Measurements from ENCODE around the gene ARHGEF12. TPM values are rescaled to one million over a fixed set of nuclear protein-coding genes. Genes with fewer than 3 reads are reported as not detected.

ARHGEF12 gene
- total RNA-seq, 2 experiments from 2014 or later, result 3.6 TPM

DNA sequence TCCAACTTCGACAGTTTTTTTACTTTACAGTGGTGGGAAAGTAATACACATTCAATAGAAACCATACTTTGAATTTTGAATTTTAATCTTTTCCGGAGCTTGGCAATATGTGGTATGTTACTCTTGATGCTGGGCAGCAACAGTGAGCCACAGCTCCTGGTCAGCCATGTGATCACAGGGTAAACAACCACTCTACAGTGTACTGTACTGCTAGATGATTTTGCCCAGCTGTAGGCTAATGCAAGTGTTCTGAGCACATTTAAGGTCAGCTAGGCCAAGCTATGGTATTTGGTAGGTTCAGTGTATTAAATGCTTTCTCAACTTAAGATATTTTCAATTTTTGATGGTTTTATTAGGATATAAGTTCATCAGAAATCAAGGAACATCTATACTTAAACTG, 126.6 kb downstream of the ARHGEF12 start:
- Mint-ChIP-seq H3K27ac (no peak overlapping the region), H3K9me3 (no peaks in the 10 kb centered on the region), H3K27me3 (no peaks in the 10 kb centered on the region), H3K36me3 (ENCODE audit: low read depth) (peaks cover 24% of the 10 kb centered on the region), H3K4me1 (ENCODE audit: low read depth) (no peaks in the 10 kb centered on the region), H3K4me3 (no peak overlapping the region)
- no peak for ATAC-seq (ENCODE audit: poor library complexity)
- no peaks in the 10 kb centered on the region for H3K9me3 ChIP-seq (ENCODE audit: control insufficient read depth in 1 of 2, insufficient read depth in 1 of 2, low read length in 2 of 2)
- H3K36me3 ChIP-seq (ENCODE audit: insufficient read depth, low read length), result no peaks in the 10 kb centered on the region
- no peak for DNase-seq
- ChIA-PET CTCF (interaction anchor here (0.7 kb wide), 3 partner anchors 24 to 62 kb away, joined by 3 to 4 read pairs (median 4); no protein-coding TSS in a partner anchor), POLR2A (no interaction called here)
- no peaks in the 10 kb centered on the region for H3K27me3 ChIP-seq (ENCODE audit: control insufficient read depth in 1 of 2, insufficient read depth in 2 of 2, low read length in 2 of 2)
- no peak overlapping the region for H3K4me3 ChIP-seq (ENCODE audit: low read length)
- TF ChIP-seq, protein P1, sequence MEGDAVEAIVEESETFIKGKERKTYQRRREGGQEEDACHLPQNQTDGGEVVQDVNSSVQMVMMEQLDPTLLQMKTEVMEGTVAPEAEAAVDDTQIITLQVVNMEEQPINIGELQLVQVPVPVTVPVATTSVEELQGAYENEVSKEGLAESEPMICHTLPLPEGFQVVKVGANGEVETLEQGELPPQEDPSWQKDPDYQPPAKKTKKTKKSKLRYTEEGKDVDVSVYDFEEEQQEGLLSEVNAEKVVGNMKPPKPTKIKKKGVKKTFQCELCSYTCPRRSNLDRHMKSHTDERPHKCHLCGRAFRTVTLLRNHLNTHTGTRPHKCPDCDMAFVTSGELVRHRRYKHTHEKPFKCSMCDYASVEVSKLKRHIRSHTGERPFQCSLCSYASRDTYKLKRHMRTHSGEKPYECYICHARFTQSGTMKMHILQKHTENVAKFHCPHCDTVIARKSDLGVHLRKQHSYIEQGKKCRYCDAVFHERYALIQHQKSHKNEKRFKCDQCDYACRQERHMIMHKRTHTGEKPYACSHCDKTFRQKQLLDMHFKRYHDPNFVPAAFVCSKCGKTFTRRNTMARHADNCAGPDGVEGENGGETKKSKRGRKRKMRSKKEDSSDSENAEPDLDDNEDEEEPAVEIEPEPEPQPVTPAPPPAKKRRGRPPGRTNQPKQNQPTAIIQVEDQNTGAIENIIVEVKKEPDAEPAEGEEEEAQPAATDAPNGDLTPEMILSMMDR (IDR thresholded peaks at IDR 0.05), result no peak
- H3K4me1 ChIP-seq (ENCODE audit: insufficient read depth, low read length), result no peaks in the 10 kb centered on the region
- intact Hi-C loops (cut with DNase I, micrococcal nuclease), result no loop called here
- no peak overlapping the region for H3K27ac ChIP-seq (ENCODE audit: low read depth in 1 of 2, low read length in 2 of 2)

GRCh38 chr11:120465921-120466534, 129.8 kb downstream of the ARHGEF12 start:
- TF ChIP-seq, protein P1 (IDR thresholded peaks at IDR 0.05), result no peak
- H3K9me3 ChIP-seq (ENCODE audit: control insufficient read depth in 1 of 2, insufficient read depth in 1 of 2, low read length in 2 of 2), result no peaks in the 10 kb centered on the region
- no peaks in the 10 kb centered on the region for H3K4me1 Mint-ChIP-seq (ENCODE audit: low read depth)
- H3K27me3 Mint-ChIP-seq, result no peaks in the 10 kb centered on the region
- CTCF ChIA-PET, result no interaction called here
- no peaks in the 10 kb centered on the region for H3K36me3 ChIP-seq (ENCODE audit: insufficient read depth, low read length)
- POLR2A ChIA-PET, result no interaction called here
- ATAC-seq (ENCODE audit: poor library complexity), result no peak
- no peaks in the 10 kb centered on the region for H3K4me1 ChIP-seq (ENCODE audit: insufficient read depth, low read length)
- H3K4me3 ChIP-seq (ENCODE audit: low read length), result no peak overlapping the region
- no peak overlapping the region for H3K27ac Mint-ChIP-seq
- peaks cover 15% of the 10 kb centered on the region for H3K36me3 Mint-ChIP-seq (ENCODE audit: low read depth)
- no peaks in the 10 kb centered on the region for H3K27me3 ChIP-seq (ENCODE audit: control insufficient read depth in 1 of 2, insufficient read depth in 2 of 2, low read length in 2 of 2)
- intact Hi-C loops (cut with DNase I, micrococcal nuclease), result no loop called here
- H3K27ac ChIP-seq (ENCODE audit: low read depth in 1 of 2, low read length in 2 of 2), result no peak overlapping the region
- H3K9me3 Mint-ChIP-seq, result no peaks in the 10 kb centered on the region
- no peak overlapping the region for H3K4me3 Mint-ChIP-seq
- no peak for DNase-seq

GRCh38 chr11:120467627-120468026, 131.4 kb downstream of the ARHGEF12 start:
- Mint-ChIP-seq H3K9me3 (no peaks in the 10 kb centered on the region), H3K4me3 (no peak overlapping the region), H3K27ac (no peak overlapping the region), H3K36me3 (ENCODE audit: low read depth) (peaks cover 4% of the 10 kb centered on the region), H3K4me1 (ENCODE audit: low read depth) (no peaks in the 10 kb centered on the region), H3K27me3 (no peaks in the 10 kb centered on the region)
- intact Hi-C loops (cut with DNase I, micrococcal nuclease), result no loop called here
- TF ChIP-seq, protein P1 (IDR thresholded peaks at IDR 0.05), result no peak
- no peak for DNase-seq
- CTCF ChIA-PET, result no interaction called here
- H3K27me3 ChIP-seq (ENCODE audit: control insufficient read depth in 1 of 2, insufficient read depth in 2 of 2, low read length in 2 of 2), result no peaks in the 10 kb centered on the region
- H3K4me3 ChIP-seq (ENCODE audit: low read length), result no peak overlapping the region
- POLR2A ChIA-PET, result no interaction called here
- no peak for ATAC-seq (ENCODE audit: poor library complexity)
- no peaks in the 10 kb centered on the region for H3K36me3 ChIP-seq (ENCODE audit: insufficient read depth, low read length)
- no peaks in the 10 kb centered on the region for H3K4me1 ChIP-seq (ENCODE audit: insufficient read depth, low read length)
- H3K27ac ChIP-seq (ENCODE audit: low read depth in 1 of 2, low read length in 2 of 2), result no peak overlapping the region
- no peaks in the 10 kb centered on the region for H3K9me3 ChIP-seq (ENCODE audit: control insufficient read depth in 1 of 2, insufficient read depth in 1 of 2, low read length in 2 of 2)

All from CD4-positive, alpha-beta T cell (primary cell).